HT1080 (cell line): ENCODE measurements around the gene ZMYND12. TPM values are rescaled to one million over a fixed set of nuclear protein-coding genes. Genes with fewer than 3 reads are reported as not detected.
"Not testable (repeated sequence)": the region's sequence is repeated elsewhere in the genome, so short reads cannot be mapped to it uniquely, and the experiment has no call there.

Source experiments
- DNase-seq: peaks from one replicate; pipeline ENCODE4 v3.0.0-alpha.2; 2015; ENCODE audit warnings: low read depth
- polyA plus RNA-seq, 2 experiments: library from polyadenylated mRNA; depleted of rRNA; stranded (reverse); fragments of >200 nt; gene quantifications; 2 replicates each; pipeline ENCODE4 v1.2.3, GENCODE V29; 2015
- total RNA-seq: library from RNA; depleted of rRNA; stranded (reverse); fragments of >200 nt; shearing (Covaris generic); gene quantifications from 2 replicates; pipeline ENCODE4 v1.2.3, GENCODE V29; 2014; rRNA removed

The ZMYND12 gene, protein sequence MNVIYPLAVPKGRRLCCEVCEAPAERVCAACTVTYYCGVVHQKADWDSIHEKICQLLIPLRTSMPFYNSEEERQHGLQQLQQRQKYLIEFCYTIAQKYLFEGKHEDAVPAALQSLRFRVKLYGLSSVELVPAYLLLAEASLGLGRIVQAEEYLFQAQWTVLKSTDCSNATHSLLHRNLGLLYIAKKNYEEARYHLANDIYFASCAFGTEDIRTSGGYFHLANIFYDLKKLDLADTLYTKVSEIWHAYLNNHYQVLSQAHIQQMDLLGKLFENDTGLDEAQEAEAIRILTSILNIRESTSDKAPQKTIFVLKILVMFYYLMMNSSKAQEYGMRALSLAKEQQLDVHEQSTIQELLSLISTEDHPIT
- total RNA-seq = 0.13 TPM in 1 of 2 replicates, not detected in the other
- polyA plus RNA-seq (2015; cell fraction: cytosol; rRNA removed) = 0.14 and 0.89 TPM in 2 replicates
- polyA plus RNA-seq (2015; cell fraction: nucleus; rRNA removed) = not detected in 2 replicates

DNA sequence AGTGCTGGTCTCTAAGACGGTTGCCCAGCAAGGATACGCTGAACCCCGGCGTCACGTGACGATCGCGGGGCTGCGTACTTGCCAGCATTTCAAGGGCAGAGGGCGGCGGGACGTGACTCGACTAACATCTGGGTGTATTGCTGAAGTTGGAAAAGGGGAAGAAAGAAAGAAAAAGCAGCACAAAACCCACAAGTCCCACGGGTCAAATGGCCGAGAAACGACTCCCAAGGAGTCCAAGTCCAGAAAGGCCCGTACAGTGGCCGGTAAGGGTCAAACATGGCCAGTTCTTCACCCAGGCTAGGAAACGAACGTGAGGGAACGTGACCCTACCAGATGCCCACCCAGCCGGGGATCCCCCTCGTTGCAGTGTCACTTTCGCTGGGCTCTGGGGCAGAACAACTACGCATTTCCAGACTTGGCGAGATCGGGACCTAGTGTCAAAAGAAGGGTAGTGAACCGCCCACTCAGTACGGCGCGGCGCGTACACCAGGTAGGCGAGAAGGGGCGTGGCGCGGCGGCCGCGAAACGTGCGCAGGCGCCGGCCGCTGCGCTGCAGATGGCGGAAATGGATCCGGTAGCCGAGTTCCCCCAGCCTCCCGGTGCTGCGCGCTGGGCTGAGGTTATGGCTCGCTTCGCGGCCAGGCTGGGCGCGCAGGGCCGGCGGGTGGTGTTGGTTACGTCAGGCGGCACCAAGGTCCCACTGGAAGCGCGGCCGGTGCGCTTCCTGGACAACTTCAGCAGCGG lies at the start of gene ZMYND12, which contains the start of gene PPCS:
TSS of gene ZMYND12 (minus strand) at position 13 of the 744 bp plus-strand sequence. CDS start 25 bp downstream, outside the sequence.
TSS of gene PPCS (plus strand) at position 534 of the 744 bp plus-strand sequence. CDS start at position 557, 23 bp downstream.
- peak; percentile 77 for DNase-seq

DNA sequence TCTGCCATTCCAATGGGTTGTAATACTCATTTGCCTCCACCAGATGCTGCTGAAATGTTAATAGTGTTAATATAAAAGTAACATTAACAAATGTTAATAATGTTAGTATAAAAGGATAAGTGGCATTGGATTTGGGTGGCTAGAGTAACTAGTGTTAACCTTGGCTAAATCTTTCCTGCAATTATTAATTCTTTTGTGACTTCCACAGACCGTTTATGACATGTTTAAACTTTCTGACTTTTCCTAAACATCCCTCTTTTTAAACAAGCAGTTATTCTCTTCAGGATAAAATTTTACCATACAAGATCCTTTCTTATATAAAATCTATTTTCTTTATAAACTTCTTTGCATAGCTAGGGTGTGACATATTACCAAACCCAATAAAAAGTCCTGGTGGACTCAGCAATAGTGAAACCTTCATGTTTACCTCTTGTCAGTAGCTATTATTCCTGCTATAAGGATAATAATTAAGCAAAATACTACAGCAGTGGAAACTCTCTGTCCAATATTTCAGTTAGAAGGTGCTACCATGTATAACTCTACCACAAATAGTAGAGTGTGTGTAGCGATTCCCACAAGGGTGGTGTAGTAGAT lies 48.8 kb upstream of the ZMYND12 start:
- no peak for DNase-seq

DNA sequence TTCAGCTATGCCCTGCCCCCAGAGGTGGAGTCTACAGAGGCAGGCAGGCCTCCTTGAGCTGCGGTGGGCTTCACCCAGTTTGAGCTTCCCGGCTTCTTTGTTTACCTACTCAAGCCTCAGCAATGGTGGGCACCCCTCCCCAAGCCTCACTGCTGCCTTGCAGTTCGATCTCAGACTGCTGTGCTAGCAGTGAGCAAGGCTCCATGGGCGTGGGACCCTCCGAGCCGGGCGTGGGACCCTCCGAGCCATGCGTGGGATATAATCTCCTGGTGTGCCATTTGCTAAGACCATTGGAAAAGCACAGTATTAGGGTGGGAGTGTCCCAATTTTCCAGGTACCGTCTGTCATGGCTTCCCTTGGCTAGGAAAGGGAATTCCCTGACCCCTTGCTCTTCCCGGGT lies 46.2 kb upstream of the ZMYND12 start:
- not testable (repeated sequence) for DNase-seq

DNA sequence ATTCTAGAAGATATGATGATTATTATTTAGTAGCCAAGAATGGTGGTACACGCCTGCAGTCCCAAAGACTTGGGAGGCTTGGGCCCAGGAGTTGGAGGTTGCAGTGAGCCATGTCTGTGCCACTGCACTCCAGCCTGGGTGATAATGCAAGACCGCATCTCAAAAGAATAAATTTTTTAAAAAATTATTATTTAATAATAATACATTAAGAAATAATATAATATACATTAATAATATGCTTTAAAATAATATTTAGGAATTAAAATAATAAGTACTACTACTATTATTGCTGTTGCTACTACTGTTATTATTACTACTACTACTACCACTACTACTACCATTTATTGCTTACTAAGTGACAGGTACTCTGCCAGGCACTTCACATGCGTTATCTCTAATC lies 34.4 kb upstream of the ZMYND12 start:
- no peak for DNase-seq

DNA sequence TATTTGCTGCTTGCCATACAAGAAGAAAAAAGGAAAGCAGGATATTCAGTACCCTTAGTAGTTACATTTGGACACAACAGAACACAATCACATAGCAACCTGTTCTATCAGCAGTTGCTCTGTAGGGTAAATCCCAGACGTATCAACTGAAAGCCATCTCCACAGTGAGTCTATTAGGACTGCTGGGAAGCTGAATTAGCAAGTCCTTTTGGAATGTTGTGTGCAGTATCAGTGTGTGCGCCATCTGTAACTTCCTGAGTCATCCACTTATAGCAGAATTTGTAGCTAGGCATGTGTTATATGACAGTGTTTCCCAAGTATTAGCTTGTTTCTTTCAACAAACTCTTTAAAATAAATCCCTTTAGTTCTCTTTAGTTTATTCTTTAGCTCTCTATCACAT lies 28.6 kb upstream of the ZMYND12 start:
- peak; percentile 87 for DNase-seq

DNA sequence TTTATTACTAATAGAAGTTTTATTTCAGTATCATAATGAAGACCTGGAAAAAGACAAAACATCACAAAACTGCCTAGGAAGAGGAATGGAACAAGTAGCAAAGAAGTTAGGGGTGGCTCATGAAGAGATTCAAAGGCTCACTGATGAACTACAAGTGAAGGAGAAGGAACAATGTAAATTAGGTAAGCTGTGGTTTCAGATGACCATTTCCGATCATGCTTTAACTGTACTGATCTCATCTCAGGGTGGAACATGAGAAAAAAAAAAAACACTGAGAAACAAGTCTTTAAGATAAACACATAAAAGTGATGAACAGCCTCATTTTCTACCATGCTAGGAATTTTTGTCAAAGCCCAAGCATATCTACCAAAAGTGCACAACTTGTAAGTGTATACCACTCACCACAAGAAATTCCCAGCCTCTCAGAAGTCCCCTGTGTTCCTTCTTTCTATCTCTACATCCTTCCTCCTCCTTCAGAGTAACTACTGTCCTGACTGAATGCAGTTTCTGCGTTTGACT lies 26.9 kb upstream of the ZMYND12 start:
- DNase-seq = peak; percentile 28

DNA sequence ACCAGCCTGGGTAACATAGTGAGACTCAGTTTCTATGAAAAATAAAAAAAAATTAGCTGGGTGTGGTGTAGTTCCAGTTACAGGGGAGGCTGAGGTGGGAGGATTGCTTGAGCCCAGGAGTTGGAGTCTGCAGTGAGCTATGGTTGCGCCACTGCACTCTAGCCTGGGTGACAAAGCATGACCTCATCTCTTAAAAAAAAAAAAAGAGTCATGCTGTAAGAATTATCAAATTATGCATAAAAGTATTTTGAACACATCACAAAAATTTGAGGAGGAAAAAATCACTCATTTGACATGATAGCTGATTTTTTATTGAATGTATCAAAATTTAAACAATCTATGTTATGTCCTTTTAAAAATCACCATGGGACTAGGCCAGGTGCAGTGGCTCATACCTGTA lies 25.1 kb upstream of the ZMYND12 start:
- DNase-seq = peak; percentile 18

DNA sequence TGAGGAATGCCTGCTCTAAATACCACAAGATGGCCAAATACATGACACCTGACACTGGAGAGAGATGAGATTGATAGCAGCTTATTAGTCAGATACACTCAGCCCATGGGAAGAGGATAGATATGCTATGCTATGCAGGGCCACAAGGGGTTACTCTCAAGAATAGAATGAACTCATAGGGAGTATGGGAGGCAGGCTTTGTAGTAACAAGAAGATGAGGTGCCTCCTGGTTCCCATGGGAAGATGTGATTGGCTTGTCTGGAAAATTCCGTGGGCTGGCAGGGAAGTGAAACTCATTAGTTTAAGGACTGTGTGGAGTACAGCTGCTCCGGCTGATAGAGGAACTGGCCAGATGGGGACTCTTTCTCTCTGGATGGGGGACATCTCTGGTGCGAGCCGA lies 23.8 kb upstream of the ZMYND12 start:
- DNase-seq = peak; percentile 49

DNA sequence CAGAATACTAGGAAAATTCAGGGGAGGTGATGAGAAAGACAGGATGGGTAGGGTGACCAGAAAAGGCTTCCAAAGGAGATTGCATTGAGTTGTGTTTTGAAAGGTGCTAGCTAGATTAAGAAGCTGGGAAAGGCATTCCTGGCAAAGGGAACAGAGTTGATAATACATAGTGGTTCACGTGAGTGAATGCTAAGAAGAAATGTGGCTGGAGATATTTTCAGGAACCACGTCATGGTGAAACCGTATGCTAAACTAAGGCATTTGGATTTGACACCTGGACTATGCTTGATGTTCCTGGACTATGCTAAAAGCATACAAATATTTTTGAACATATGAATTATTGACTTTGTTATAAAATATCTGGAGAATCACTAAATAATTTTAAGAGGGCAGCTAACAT lies 22.0 kb upstream of the ZMYND12 start:
- no peak for DNase-seq

DNA sequence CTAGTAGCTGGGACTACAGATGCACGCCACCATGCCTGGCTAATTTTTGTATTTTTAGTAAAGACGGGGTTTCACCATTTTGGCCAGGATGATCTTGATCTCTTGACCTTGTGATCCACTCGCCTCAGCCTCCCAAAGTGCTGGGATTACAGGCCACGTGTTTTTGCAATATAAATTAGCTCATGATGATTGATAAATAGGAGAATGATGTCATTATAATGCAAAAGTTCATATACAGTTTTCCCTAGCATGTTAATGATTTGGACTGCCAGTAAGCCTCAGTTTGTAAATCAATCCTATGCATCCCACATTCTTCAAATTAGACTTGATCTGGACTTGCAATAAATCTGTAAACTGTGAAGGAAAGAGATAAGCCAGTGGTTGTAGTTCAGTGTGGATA lies 21.5 kb upstream of the ZMYND12 start:
- DNase-seq = not testable (repeated sequence)

DNA sequence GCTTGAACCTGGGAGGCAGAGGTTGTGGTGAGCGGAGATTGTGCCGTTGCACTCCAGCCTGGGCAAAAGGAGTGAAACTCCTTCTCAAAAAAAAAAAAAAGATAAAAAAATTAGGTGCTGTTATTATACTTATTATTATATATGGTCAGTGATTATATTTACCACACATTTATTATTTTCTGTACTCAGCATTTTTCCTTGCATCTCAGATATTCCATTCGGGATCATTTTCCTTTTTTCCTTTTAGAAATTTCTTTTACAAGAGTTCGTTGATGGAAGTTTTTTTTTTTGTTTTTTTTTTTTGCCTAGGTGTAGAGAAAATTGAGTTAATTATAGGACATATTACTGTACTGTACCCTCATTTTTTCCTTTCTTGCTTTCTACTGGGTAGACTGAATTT lies 20.8 kb upstream of the ZMYND12 start:
- no peak for DNase-seq

DNA sequence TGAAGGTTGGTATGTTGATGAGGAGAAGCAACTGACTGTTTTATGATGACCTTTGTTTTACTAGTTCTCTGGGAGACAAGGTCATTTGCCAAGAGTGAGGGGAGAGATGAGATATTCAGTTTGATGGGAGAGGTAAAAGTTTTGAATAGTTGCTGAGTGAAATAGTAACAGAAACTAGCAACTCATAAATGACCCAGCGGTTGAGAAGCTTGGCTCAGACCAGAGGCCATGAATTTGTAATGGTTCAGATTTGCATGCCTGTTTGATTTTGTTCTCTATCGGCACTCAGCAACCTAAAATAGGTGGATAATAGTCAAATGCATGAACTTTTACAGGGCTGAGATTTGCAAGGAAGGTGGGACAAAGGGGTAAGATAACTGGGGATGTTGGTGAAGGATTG lies 13.9 kb upstream of the ZMYND12 start:
- DNase-seq = no peak

DNA sequence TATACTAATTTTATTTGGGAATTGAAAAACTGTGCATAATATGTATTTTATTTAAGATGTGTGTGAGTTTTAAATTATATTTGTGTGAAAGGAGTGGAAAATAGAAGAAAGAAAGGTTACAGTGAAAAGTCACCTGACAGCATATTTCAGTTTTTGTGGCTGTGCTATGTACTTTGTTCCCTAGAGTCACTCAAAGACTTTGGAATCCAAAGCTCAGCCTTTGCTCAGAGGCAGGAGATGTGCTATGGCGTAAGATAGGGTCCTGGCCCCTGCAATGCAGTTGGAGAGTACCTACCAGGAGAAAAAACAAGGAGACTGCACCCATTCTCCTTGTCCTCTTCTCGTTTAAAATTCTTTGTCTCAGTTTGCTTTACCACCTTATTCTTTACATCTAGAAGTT lies 10.2 kb upstream of the ZMYND12 start:
- no peak for DNase-seq

DNA sequence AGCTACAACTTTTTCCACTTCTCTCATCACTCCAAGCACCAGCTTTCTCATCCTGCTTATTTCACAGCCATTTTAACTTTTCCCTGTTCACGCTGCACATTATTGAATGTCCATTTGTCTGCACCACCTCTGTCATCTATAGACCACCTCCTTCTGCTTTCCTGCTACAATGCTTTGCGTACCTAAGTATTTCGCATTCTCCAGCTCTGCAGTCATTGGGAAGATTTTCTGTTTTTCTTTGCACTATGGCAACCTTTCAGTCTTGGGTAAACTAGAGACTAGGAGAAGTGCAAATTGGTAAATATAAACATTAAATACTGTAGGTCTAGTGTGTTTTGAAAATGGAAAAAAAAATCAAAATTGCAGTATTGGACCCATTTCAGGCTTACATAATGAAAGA lies 8.1 kb upstream of the ZMYND12 start:
- DNase-seq = no peak

DNA sequence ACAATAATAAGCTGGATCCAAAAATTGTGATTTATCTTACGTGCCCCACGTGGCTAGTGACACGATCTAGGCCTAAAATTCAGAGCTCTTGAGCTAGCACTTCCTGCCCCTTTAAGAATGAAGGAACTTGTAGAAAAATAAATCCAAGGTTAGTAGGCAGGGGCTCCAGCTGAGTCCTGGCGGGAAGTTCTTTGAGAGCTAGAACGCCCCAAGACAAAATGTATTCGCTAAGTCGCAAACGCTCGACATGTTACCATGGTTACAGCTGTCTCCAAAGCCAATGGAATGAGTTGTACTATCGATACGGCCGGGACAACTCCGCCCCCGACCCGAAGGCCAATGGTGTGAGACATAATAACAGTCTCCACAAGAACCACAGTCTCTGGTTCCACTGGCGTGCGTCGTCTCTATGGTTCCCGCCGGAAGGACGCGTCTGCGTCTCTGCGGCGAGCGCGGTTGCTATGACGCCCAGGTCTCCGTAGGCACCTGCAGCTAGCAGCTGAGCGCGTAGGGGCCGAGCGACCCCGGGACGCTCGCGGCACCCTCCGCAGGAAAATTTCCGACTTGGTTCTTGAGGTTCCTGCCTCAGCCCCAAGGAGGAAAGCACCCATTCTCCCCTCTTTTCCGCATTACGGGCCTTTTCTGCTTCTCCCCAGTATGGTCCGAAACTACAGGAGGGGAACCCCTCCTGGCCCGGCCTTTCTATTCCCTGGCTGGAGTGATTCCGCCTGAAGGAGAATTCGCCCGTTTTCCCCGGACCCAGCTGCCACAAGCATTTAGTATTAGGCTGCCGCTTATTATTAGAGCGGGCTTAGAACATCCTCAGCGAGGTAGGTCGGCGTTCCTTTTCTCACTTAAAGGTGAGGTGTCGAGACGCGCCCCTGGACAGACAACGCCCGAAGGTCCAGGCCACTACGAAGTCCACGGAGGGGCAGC lies 7.3 kb upstream of the ZMYND12 start, which contains the start of gene CCDC30:
TSS of gene CCDC30 (plus strand) at position 459 of the 936 bp plus-strand sequence. CDS start 17,266 bp downstream, outside the sequence.
- DNase-seq = peak; percentile 94

DNA sequence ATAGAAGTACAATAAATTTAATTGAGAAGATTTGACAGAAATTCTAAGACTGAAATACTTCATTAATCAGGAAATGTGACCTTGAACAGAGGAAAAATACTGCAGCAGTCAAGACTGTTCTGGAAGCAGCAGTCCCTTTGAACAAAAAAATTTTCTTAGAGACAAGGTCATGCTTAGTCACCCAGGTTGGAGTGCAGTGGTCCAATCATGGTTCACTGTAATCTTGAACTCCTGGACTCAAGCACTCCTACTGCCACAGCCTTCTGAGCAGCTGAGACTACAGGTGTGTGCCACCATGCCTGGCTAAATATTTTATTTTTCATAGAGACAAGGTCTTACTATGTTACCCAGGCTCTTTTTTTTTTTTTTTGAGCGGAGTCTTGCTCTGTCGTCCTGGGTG lies 5.4 kb upstream of the ZMYND12 start:
- no peak for DNase-seq

DNA sequence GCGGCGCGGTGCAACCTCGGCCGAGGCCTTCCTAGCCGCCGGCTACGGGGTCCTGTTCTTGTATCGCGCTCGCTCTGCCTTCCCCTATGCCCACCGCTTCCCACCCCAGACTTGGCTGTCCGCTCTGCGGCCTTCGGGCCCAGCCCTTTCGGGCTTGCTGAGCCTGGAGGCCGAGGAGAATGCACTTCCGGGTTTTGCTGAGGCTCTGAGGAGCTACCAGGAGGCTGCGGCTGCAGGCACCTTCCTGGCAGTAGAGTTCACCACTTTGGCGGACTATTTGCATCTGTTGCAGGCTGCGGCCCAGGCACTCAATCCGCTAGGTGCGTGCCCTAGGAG lies 900 bp upstream of the ZMYND12 start:
- DNase-seq = no peak

DNA sequence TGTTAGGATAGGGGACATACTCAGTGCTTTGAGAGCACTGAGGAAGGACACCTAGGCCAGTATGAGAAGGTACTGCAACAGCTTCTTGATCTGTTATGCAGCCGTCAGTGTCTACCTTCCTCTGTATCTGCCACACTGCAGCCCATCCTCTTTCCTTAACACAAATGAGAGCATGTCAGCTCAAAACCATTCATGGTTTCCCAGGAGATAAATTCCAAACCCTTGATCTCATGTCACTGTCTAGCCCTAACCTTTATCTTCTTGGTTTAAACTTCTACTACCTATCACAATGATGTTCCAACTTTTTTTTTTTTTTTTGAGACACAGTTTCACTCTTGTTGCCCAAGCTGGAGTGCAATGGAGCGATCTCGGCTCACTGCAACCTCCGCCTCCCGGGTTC lies 1.4 kb downstream of the ZMYND12 start:
- no peak for DNase-seq

DNA sequence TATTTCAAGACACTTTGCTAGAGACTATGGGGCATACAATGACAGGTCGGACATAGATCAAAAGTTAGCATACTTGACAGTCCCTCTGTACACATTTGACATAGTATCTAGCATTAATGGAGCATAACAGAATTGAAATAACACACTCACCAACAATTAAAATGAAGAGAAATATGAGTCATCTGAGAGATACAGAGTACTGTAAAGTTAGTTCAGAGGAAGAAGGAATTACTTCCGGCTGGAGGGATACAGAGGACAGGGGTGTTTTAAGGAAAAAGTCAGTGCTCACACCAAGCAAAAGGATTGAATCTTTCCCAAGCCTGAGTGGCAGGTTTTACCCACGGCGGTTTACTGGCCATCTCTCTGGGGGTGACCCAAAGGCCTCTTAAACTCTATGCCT lies 2.4 kb downstream of the ZMYND12 start:
- no peak for DNase-seq

DNA sequence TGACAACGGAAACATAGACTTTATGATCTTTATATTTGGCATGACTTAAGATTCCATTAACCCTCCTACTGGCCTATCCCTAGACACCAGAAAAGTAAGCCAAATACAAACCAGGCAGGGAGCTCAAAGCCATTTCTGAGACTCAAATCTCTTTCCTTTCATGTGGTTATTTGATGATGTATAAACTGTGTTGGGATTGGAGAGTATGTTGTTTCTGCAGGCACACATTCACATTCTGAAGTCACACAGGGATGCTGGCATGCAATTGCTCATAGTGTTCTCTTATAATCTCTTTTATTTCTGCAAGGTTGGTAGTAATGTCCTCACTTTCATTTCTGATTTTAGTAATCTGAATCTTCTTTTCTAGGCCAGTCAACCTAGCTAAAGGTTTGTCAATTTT lies 5.8 kb downstream of the ZMYND12 start:
- no peak for DNase-seq

DNA sequence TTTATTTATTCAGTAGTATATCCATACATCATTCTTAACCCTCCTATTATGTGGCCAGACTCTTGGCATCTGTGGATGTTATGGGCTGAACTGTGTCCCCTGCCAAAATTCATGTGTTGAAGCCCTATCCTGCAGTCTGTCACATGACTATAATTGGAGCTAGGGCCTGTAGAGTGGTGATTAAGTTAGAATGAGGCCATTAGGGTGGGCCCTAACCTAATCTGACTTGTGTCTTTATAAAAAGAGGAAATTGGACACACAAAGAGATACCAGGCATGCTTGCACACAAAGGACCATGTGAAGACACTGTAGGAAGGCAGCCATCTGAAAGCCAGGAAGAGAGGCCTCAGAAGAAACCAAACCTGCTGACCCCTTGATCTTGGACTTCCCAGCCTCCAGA lies 6.6 kb downstream of the ZMYND12 start:
- DNase-seq = no peak
